Activated T-helper 1 cell treated with Interleukin-2 at 50 U/mL for 16 hours (primary cell): Measurements from ENCODE around the gene MAP3K13.

Source experiments
- DNase-seq: peaks from one replicate; pipeline ENCODE4 v3.0.0-alpha.2; 2020; ENCODE audit warnings: low read depth

The MAP3K13 gene

GRCh38 chr3:185362850-185363661, at the start of gene MAP3K13:
TSS of gene MAP3K13 (plus strand) at chr3:185363136. CDS start at chr3:185428582, 65,446 bp downstream.
- no peak for DNase-seq

- DNase-seq: no peak
Observed at GRCh38 chr3:185313693-185314246, 49.2 kb upstream of the MAP3K13 start.

DNA sequence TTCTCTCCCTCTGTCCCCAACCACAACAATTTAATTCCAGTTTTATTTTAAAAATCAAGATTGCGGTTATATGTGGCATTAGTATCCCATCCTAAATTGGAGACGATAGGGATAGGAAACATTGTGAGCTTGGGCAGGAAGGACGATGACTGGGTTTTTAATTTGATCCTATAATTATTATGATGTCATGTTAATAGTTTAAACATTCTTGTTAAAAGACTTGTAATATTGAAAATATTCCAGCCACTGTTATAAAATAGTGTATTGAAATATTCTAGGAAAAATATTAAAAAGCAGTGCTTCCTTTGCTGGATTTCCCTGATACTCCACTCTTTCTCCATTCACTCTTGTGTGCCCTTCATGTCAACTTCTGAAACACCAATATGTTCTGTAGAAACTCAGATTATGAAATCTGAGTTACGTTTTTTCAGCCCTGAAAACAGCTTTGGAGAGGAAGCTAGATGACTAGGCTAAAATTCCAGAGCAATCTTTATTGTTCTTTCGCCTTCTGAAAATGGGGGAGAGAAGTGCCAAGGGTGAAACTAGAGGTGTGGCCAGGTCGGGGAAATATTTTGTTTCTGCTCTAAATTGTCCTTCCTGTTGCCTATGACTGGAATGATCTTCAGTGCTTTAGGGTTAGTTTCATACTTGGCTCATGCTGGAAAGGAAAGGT, 46.1 kb upstream of the MAP3K13 start:
- no peak for DNase-seq

- no peak for DNase-seq
Observed at GRCh38 chr3:185317674-185318073, 45.3 kb upstream of the MAP3K13 start.

GRCh38 chr3:185318141-185318540, 44.8 kb upstream of the MAP3K13 start:
- DNase-seq: no peak

- no peak for DNase-seq
Observed at GRCh38 chr3:185319801-185320200, 43.1 kb upstream of the MAP3K13 start.

DNA sequence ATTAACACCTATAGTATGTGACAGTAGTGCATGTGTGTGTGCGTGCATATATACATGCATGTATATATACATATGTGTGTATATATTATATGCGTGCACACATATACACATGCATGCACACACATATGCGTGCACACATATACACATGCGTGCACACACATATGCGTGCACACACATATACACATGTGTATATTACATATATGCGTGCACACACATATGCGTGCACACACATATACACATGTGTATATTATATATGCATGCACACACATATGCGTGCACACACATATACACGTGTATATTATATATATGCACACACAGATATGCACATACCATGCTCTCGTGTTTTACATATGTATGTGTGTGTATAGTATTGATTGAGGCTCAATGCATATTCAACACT, 42.0 kb upstream of the MAP3K13 start:
- DNase-seq: no peak

DNA sequence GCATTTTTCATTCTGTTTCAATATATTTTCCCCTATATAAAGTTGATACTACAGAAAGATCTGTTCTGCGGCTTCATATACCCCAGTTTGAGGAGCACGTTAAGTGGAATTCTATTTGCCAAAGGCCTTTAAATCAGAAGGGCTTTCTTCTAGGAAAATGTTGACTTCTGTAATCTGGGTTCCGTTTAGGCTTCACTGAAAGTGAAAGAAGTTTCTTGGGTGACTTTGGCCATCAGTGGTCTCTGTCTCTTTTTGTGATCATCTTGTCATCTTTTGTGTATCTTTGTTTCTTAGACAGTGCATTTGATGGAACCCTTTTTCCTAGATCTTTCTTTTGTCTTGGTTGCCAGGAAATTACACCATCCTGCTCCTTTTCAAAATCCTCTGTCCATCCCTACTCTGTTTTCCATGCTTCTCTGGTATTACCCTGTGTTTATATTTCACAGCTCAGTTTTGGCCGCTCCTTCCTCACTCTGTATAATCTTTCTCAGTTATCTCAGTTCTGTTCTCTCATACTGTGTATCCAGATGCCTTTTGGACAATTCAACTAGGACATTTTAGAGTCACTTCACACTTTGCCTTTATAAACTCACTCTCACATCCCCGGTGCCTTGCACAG, 40.7 kb upstream of the MAP3K13 start:
- no peak for DNase-seq

GRCh38 chr3:185325946-185326791, 36.8 kb upstream of the MAP3K13 start:
- no peak for DNase-seq

GRCh38 chr3:185327062-185327461, 35.9 kb upstream of the MAP3K13 start:
- DNase-seq: no peak

GRCh38 chr3:185328324-185329004, 34.5 kb upstream of the MAP3K13 start:
- no peak for DNase-seq

GRCh38 chr3:185330238-185330637, 32.7 kb upstream of the MAP3K13 start:
- no peak for DNase-seq

- DNase-seq: no peak
Observed at GRCh38 chr3:185330644-185331043, 32.3 kb upstream of the MAP3K13 start.

GRCh38 chr3:185332026-185332735, 30.8 kb upstream of the MAP3K13 start:
- DNase-seq: no peak

GRCh38 chr3:185335799-185336198, 27.1 kb upstream of the MAP3K13 start:
- DNase-seq: no peak

DNA sequence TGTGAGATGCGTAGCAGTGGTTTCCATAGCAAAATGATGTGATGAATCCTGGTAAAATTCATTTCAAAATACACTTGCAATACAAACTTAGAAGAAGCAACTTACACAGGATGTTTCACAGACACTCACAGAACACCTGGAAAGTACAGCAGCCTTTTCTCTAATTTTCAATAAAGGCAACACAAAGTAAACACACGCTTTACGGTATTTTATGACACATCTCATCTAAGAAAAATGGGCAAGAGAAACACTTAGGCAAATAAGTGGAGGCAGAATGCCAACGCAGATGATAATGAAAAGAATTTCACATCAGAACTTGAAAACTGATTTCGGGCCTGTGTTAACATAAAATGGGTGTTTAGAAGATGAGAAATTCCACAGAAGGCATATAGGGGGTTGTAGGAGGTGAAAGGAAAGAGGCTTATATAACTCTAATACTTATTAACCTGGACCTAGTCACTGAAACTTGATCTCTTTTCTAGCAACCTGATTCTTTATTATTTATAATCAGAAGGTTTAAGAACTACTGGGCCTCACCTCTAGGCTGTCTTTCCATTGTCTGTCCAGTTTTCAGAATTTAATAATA, 25.6 kb upstream of the MAP3K13 start:
- no peak for DNase-seq

DNA sequence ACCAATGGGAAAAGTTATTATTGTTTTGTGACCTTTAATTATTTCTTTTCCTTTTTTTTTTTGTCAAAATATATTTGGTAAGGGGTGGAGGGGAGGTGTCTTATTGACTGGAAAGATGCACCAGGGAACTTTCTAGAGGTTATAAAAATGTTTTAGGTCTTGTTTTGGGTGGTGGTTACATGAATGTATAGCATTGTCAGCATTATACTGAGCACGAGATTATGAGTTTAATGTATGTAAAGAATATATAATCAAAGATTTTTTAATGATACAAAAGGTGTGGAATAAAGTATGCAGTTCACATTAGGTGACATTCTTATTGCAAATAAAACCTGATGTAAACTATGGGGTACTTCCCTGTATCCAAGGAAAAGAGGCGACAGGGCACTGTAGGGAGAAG, 23.0 kb upstream of the MAP3K13 start:
- no peak for DNase-seq

GRCh38 chr3:185340751-185341150, 22.2 kb upstream of the MAP3K13 start:
- DNase-seq: no peak

GRCh38 chr3:185341616-185342458, 21.1 kb upstream of the MAP3K13 start:
- DNase-seq: no peak
